ENCODE data around the gene PLXDC1.

PLXDC1 gene

DNA sequence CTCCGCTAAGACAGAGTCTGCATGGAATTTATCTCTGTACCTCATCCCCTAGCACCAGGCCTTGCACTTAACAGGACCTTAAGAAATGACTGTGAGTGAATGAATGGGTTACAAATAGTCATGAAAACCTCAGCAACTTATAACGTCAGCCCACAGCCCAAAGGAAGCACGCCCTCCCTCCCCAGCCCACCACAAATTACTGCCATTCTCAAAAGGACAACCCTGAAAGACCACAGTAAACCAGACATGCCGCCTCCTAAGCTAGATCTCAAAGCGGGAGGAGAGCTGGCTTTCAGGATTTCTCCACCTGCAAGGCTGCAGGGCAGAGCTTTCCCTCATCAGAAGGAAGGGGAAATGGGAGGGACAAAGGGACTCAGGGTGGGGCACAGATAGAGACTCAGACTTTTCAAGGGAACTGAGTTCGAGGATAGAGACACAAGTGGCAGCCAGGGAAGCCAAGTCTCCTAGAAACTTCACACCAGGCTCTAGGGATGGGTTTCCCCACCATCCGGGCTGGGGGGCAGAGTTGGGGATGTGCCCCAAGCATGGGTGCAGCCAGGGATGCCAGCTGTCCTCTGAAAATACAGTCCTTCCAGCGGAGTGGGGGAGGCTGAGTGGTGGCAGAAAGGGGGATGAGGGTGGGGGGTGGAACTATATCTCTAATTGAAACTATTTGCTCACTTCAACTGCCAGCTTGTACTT, 56.7 kb downstream of the PLXDC1 start:
- DNase-seq: peak in 2 of 5 donors; percentile 22 to 40

DNA sequence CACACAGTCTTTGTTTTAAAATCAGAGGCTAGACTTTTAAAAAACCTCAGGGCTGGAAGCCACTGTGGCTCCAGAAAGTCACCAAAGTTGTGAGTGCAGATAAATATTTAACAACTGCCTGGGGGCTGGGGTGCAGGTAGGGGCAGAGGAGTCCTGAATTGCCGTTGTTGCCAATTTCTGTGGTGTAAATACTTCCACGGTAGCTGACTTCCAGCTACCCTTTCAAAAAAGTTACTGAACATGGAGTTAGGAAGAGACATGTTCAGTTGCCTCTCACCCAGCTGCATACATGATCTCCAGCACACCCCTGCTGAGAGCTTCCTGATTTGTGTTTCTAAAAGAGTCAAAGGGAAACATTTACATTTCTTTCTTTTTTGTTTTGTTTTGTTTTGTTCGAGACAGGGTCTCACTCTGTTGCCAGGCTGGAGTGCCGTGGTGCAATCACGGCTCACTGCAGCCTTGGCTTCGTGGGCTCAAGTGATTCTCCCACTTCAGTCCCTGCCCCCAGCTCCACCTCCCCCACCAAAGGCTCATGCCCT, 58.7 kb downstream of the PLXDC1 start:
- DNase-seq: peak in 1 of 5 donors; percentile 27

GRCh38 chr17:39090908-39091665, 60.4 kb downstream of the PLXDC1 start:
- no peak for DNase-seq

DNA sequence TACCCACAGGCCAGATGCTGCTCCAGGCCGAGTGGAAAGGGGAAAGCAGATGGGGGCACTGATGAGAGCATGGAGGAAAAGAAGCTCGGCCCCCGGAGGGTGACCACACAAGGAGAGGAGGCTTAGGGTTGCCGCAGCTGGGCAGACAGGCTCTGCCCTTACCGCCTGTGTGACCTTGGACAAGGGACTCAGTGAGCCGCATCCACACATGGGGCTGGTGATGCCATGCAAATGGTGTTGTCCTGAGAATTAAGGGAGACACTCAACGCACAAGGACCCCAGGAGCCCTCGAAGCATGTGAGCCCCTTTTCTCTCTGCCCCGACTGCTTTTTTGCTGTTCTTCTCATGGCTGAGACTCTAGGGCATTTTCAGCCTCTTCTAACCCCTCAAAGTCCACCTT, 61.0 kb downstream of the PLXDC1 start:
- no peak for DNase-seq

DNA sequence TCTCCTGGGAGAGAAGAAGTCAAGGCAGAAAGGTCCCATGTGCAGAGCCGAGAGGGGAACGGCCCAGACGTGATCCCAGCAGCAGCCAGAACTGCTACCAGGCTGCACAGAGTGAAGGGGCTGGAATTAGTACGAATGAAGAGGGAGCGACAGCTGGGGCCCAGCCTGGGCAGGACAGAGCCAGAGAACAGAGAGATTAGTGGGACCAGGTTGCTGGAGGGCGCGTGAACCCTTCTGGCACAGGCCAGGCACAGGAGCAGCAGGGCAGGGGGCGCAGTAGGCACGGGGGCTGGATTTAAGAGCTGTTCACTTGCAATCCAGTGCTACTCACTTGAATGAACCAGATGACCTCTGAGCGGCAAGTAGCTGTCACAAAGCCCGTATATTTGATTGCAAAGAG, 66.9 kb downstream of the PLXDC1 start:
- no peak for DNase-seq

GRCh38 chr17:39083270-39083669, 68.2 kb downstream of the PLXDC1 start:
- no peak for DNase-seq

DNA sequence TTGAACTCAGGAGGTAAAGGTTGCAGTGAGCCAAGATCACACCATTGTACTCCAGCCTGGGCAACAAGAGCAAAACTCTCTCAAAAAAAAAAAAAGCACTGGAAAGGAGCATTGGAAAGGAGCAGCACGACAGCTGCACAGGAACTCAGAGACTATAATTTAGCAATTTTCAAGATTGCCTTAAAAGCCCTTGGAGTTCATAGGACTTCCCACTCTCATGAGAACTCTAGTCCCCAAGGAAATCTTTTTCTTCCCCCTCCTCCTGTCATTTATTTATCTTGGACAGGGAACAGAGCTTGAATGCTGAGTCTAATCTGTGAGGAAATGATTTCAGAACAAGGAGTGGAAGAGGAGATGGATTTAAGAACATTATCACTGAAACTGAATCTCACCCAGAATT, 69.0 kb downstream of the PLXDC1 start:
- DNase-seq: no peak

GRCh38 chr17:39081851-39082250, 69.6 kb downstream of the PLXDC1 start:
- no peak for DNase-seq

DNA sequence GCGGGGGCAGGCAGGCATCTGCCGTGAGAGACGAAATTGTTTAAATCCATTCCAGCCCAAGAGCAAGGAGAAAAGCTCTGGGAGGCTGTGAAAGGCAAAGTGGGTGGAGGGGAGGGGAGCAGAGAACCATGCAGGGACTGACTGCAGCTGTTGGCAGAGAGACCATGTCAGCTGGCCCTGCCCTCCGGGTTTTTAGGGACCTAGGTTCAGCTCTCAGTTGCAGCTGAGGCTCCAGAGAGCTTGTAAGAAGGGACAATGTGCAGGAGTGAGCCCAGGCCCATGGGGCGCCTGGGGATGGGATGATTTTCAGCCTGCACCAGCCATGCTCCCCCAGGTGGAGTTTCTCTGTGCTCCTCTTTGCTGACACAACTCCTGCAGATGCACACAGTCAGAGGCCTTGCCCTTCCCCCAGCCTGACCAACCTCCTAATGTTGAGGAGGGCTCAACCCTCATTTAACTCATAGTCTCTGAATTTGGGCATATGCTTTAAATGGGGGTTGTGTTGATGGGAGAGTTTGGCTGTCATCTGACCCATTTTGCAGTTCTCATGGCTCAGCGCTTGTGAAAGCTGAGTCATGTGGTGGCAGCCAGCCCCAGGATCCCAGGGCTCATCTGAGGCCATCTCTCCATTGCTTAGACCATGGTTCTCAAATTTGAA, 70.9 kb downstream of the PLXDC1 start:
- DNase-seq: no peak

GRCh38 chr17:39079836-39080235, 71.6 kb downstream of the PLXDC1 start:
- DNase-seq: no peak

- no peak for DNase-seq
Measured at GRCh38 chr17:39077866-39078265, 73.6 kb downstream of the PLXDC1 start.

- DNase-seq: no peak
Measured at GRCh38 chr17:39077252-39077651, 74.2 kb downstream of the PLXDC1 start.

DNA sequence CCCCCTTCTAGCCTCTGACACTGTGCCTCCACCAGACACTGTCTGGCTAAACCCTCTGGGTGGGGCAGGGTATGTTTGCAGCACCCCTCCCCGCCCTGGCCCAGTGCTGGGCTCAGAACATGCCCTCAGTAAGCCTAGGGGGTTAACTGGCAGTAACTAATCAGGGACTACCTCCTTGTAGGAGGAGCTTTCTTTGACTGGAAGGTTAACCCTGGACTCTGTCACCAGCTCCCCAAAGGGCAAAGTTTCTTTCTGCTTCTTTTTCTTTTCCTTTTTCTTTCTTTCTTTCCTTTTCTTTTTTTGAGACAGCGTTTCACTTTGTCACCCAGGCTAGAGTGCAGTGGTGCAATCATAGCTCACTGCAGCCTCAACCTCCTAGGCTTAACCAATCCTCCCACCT, 76.8 kb downstream of the PLXDC1 start:
- no peak for DNase-seq

GRCh38 chr17:39073916-39074315, 77.5 kb downstream of the PLXDC1 start:
- DNase-seq: no peak

DNA sequence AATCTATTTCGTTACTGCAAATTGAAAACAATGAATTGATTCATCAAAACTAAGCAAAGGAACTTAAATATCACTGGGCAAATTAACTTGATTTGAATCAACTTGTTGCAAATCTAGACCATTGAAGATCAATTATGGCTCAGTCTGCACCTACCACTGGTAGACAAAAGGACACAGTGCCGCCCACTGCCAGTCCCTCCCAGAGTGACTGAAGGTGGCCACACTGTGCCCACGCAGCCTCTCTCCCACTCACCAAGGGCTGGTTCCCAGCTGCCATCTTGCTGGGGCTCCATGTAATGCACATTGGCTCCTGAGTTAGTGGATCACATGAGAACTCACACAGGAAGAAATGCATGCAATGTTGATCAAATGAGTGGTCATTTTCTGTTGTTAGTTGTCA, 78.1 kb downstream of the PLXDC1 start:
- DNase-seq: no peak

GRCh38 chr17:39071573-39071972, 79.9 kb downstream of the PLXDC1 start:
- no peak for DNase-seq

GRCh38 chr17:39069114-39069756, 82.2 kb downstream of the PLXDC1 start:
- DNase-seq: peak in 1 of 5 donors; percentile 31

GRCh38 chr17:39064819-39065218, 86.6 kb downstream of the PLXDC1 start:
- DNase-seq: no peak

DNA sequence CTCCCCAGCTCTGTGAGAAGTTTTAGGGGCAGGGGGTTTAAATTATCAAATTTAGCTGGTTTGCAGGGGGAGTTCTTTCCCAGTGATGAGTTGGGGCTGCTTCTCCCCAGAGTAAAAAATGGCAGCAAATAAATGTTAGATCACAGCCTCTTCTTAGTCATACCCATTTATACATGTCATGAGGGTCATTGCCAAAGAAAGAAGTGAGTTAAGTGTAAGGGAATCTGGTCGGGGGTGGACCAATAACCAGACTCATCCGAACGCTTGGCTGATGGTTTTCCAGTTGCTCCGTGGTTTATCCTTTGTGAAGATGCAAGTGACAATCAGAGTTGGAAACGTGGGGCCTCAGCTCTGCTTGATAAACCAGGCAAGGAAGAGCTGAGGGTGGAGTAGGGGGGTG, 87.1 kb downstream of the PLXDC1 start:
- no peak for DNase-seq

DNA sequence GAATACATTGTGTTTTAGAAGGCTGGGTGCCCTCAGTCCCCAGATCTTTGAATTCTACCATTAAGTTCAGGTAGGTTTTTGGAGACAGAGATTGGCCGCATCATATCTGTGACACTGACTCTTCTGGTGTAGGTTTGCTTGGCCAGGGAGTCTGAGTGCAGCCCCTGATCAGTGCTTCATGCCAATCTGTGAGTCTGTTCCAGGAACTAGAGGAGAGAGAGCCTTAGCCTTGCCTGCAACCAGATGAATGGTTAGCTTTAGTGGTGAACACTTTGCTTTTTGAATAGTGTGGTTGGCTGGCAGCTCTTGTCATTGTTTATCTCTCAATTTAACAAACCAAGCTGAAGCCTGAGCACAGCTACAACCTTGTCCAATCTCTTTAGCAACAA, 87.8 kb downstream of the PLXDC1 start:
- DNase-seq: no peak

DNA sequence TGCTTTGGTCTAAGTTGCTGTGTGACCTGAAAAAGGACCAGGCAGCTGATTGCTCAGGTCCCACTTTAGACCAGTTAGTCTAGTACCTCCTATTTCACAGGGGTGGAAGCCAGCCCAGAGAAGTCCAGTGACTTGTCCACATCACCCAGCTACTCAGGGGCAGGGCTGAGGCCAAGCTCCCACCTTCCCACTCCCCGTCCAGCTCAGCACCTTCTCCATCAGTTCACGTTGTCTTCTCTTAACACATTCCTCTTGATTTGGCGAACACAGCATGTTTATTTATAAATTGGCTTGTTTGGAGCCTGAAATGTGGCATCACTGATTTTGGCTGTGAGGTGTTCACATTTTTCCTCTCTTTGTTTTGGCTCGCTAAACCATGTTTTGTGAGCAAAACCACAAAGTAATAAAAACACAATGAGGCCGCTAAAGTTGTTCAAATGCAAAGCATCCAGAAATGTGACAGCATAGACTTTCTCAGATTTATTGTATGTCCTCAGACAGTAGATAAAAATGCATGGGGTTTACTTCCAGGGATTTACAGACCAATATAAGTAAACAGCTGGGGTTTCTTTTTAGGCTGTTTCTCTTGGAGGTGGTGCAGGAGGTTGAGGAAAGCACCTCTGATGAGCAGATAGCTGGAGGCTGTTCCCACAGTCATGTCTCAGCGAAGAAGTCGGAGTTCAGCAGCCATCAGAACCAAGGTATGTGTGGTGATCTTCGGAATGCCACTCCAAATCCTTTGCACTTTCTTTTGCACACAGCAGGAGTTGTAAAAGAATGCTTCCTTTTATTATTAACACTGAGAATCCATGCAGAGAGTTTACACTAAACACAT, 88.4 kb downstream of the PLXDC1 start:
- no peak for DNase-seq

DNA sequence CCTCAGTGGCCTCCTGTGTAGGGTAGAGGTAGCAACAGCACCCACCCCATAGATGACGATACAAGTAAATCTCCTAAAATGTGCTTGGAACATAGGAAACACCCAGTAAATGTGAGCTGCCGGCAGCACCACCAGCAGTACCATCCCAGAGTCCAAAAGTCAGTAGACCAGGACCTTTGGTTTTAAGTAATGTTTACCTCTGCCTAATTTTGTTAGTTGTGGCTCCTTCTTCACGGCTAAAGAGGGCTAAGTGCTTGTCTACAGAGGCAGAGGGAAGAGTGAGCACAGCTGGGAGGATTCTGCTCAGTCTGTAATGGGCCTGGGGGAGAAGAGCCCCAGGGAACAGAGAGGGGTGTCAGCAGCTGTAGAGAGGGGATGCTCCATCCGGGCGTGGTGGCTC, 92.9 kb downstream of the PLXDC1 start:
- no peak for DNase-seq
